Measurements from ENCODE around the gene SLC38A8.
A peak's percentile ranks its signal among the peaks of the same experiment; 100 is the strongest.

Gene SLC38A8

DNA sequence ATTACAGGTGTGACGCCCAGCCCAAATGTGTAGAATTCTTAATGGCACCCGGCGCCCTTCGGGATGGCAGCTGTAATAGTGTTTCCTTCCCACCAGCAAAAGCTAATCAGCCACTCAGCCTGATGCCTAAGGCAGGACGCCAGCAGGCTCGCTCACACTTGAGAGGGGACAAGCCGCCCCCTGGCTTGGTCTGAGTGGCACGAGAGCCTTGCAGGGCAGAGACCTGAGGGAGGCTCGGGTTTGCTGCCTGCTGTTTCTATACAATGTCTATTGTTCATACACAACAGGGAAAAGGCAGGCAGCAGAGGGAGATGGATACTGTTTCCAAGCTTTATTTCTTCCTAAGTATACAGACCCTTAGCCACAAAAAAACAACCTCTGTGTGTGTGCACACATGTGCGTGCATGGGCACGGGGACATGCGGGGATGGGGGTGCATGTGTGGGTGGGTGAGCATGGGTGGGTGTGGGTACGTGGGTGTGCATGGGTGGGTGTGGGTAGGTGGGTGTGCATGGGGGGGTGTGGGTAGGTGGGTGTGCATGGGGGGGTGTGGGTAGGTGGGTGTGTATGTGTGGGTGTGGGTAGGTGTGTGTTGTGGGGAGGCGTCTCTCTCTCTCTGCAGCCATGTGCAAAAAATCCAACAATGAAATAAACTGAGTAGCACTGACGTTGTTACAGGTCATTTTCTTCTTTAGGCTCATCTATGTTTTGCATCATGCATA lies 10.0 kb downstream of the SLC38A8 start:
- ATAC-seq (no peak), DNase-seq (no peak)

DNA sequence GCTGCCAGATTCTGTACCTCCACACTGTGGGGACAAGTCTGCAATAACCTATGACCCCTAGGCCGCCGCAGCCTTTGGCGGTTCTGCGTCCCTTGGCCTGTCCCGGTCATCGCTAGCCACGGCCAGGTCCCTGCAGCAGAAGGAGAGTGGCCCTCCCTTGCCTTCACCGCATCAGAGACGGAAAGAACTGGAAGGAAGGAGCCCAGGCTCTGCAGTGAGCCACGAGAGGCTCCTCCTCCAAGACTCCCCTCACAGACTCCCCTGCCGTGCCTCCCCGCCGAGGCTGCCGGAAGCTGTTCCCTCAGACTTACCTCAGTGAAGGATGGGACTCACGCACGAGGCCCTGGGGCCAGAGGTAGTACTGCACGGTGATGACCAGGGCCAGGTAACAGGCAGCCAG lies 11.0 kb downstream of the SLC38A8 start:
- DNase-seq (no peak), ATAC-seq (no peak)

DNA sequence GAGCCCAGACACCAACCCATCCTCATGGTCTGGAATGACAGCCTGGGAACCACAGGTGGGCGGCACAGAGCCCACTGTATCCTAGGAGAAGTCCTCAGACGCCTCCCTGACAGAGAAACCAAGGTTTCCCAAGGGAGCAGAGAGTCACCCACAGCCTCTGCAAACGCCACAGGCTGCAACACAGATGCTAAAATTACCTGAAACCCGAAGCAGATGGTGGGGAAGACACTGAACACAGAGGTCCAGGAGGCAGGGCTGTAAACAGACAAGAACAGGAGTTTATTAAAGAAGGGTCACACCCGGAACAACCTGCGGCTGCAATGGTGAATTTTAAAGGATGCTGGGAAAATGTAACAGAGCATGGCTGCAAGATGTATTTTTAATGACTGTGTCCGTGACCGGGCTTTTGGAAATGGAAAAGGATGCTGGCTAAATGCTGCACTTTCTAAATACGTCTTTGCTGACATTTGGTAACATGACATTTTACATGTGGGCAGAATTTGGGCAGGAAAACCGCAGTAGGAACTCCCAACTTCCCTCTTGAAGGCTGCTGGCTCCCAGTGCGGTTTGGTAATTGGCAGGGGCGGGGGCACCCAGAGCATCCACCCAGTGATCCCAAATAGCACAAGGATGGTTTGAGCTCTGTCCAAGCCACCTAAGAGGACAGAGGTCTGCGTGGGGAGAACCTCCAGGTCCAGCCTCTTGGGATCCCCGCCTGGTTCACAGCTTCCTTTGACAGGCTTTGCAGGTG lies 13.1 kb downstream of the SLC38A8 start:
- ATAC-seq = peak; percentile 26

DNA sequence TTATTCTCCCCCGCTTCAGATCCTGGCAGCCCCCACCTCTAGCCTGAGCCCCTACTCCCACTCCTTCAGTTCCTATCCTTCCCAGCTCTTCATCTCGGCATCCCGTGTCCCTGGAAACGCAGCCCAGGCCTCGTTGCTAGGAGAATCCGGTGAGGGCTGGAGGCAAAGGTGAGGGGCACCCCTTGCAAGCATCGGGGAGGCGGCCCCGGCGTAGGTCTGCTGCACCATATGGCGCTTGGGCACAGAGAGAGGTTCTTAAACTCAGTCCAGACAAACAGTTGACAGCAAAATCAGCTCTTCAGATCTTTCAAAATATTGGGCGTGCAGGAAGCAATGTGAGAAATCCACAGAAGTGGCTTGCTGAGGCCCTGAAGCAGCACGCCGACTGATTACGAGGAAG lies 15.0 kb downstream of the SLC38A8 start:
- DNase-seq = no peak
- no peak for ATAC-seq

More for the DNA sequence above, 13.1 kb downstream of the SLC38A8 start:
- DNase-seq = peak; percentile 49

DNA sequence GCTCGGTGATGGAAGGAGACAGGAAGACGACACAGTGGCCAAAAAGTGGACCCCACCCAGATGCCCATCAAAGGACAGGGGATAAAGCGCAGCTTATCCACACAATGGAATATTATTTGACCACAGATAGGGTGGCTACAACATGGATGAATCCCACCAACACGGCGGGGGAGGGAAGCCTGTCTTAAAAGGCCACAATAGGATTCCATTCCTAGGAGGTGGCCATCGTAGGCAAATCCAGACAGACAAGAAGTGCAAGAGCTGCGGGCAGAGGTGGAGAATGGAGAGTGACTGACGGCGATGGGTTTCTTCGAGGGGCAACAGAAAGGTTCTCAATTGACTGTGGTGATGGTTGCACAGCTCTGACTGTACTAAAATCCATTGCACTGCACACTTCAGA lies 16.0 kb downstream of the SLC38A8 start:
- ATAC-seq (no peak), DNase-seq (no peak)

DNA sequence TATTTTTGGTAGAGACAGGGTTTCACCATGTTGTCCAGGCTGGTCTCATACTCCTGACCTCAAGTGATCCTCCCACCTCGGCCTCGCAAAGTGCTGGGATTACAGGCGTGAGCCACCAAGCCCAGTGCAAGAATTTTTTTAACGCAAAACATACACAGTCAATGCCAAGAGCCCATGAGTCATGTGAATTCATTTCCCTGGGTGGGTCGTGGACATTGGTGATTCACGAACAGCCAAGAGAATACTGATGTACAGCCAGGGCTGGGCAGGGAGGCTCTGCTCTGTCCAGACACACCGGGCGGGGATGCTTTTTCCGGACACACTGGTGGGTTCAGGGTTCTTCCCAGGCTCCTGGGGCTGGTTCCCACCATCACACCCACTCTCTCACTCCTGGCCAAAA lies 17.7 kb downstream of the SLC38A8 start:
- ATAC-seq = no peak
- DNase-seq = no peak

DNA sequence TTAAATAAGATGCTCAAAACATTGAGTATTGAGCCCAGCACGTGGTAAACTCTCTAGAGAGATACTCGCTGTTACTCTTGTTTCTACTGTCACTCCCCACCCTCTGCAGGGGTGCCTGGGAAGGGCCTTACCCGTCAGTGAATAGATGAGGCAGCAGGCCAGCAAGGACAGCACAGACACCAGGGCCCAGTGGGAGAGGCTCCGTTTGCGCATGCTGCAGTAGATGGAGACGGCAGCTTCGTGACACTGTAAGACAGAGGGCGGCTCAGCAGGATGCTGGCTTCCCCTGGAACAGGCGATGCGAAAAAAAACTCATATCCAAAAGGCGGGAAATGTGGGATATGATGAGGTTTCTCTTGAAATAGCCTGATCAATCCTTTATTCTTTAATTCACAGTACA lies 20.0 kb downstream of the SLC38A8 start:
- DNase-seq = no peak
- no peak for ATAC-seq

DNA sequence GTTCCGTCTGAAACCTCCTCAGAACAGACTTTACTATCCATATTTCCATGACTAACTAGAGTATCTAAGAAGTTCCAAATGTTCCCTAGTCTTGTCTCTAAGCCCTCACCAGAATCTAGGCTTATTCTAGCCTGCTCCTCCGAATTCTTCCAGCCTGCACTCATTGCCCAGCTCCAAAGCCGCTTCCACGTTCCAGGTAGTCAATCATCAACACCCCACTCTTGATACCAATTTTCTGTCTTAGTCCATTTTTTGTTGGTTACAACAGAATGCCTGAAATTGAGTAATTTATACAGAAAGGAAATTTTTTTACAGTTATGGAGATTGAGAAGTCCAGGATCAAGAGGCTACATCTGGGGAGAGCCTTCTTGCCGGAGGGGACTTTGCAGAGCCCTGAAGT lies 21.1 kb downstream of the SLC38A8 start:
- ATAC-seq (no peak), DNase-seq (no peak)

DNA sequence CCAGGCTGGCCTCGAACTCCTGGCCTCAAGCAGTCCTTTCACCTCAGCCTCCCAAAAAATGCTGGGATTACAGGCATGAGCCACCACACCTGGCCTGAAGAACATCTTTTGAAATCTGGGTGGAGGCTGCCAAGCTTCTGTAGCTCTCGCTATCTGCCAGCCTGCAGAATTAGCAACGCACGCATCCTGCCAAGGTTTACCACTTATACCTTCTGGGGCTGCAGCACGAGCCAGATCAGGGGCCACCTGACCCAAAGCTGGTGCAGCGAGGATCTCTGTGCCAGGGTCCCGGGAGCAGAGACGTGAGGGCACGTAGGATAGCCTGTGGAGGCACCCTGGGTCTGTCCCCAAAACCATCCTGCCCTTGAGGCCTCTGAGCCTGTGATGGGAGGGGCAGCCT lies 22.2 kb downstream of the SLC38A8 start:
- ATAC-seq (no peak), DNase-seq (no peak)

DNA sequence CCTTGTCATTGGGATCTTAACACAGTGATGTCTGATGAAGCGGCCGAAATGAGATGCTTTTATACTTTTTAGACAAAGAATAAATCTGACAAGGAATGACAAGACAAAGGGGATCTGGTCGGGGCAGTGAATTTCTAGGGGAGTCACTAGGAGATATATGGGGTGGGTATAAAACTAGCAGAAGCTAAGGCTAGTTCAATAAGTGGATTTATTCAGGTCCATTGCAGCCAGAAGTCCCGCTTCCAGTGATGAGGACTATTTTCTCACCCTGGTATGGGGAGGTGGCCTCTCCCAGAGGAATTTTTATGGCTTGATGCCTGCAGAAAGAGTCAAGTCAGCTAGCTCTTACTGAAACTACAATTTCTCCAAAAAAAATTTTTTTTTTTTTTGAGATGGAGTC lies 23.9 kb downstream of the SLC38A8 start:
- DNase-seq = no peak
- no peak for ATAC-seq

DNA sequence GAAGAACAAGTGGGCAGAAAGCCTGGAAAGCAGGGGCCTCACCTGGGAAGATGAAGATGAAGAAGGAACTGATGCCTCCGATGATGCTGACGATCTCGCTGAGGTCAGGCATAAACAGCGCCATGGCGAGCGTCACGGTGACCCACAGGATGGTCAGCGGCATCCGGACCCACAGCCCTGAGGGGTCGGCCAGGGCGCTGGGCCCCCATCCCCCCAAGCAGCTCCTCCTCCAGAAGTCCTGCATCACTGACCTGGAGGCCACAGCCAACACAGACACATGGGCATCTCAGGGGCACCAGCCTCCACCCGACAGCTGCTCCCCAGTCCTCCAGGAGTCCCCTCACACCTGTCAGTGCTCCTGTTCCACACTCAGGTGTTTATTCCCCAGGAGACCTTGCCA lies 26.1 kb downstream of the SLC38A8 start:
- no peak for DNase-seq
- ATAC-seq = no peak

DNA sequence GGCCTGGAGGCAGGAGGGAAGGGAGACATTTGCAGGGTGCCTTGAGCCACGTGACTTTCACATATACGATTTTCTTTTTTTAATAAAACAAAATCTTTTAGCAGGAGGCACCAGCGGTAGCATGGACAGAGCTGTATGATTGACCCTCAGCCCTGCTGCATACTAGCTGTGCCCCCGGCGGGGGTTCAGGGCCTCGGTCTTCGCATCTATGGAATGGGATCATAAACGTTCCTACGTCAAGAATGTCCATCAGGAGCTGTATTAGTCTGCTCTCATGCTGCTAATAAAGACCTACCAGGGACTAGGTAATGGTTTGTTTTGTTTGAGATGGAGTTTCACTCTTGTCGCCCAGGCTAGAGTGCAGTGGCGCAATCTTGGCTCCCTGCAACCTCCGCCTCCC lies 27.2 kb downstream of the SLC38A8 start:
- ATAC-seq (no peak), DNase-seq (no peak)

DNA sequence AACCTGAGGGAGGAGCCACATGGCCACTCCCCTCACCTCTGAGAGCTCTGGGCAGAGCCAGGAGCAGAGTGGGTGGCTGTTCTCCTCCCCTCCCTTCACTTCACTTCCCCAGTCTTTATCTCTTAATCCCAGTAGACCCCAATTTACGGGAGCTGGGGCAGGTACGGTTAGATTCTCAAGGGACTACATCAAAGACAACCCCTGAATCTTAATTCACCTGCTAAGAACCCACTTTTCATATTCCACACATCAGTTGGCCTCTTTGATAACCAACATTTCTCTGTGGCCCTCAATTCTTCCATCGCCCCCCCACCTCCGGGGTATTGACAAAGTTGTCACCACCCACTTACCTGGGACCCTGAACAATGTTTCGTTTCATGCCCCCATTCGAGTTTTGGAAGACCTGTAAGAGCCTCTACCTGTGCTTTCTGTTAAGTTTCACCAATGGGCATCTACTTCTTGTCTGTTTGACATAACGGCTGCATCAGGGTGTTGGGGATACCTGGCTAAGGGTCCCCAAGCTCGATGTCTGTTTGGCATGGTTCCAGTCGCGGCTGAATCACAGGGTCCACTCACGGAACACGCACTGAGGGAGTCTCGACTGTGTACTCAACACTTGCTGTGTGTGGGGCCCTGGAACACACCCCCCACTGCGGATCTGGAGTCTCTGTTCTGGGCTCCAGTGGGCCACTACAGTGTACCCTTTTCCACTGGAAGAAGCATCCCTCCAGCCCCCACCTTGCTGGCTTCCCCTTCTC lies 27.8 kb downstream of the SLC38A8 start:
- ATAC-seq (no peak), DNase-seq (no peak)

DNA sequence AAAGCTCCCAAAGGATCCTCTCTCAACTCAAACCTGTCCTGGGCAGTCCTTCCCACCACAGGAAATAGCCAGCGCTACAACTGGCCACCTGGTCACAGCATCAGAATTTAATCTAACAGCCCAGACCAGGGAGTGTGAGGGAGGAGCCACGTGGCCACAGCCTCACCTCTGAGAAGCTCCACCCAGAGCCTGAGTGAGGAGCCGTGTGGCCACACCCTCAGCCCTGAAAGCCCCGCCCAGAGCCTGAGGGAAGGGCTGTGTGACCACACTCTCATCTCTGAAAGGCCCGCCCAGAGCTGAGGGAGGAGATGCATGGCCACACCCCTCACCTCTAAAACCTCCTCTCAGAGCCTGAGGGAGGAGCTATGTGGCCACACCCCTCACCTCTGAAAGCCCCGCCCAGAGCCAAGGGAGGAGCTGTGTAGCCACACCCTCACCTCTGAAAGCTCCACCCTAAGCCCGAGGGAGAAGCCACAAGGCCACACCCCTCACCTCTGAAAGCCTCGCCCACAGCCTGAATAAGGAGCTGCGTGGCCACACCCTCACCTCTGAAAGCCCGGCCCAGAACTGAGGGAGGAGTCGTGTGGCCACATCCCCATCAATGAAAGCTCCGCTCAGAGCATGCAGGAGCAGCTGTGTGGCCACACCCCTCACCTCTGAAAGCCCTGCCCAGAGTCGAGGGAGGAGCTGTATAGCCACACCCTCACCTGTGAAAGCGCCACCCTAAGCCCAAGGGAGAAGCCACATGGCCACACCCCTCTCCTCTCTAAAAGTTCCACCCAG lies 28.6 kb downstream of the SLC38A8 start:
- ATAC-seq (peak; percentile 80), DNase-seq (peak; percentile 68)

DNA sequence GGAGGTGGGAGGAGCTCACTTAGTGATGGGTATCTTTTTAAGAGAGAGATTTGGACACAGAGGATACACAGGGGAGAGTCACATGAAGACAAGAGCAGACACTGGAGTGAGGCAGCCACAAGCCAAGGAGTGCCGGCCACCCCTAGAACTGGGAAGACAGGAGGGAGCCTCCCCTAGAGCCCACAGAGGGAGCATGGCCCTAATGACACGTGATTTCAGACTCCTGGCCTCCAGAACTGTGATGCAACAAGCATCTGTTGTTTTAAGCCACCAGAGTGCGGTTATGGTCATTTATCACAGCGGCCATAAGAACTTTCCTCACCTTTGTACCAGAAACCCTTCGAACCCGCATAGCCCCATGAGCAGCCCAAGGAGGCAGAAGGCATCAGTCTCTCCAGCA lies 33.3 kb downstream of the SLC38A8 start:
- no peak for DNase-seq
- no peak for ATAC-seq

DNA sequence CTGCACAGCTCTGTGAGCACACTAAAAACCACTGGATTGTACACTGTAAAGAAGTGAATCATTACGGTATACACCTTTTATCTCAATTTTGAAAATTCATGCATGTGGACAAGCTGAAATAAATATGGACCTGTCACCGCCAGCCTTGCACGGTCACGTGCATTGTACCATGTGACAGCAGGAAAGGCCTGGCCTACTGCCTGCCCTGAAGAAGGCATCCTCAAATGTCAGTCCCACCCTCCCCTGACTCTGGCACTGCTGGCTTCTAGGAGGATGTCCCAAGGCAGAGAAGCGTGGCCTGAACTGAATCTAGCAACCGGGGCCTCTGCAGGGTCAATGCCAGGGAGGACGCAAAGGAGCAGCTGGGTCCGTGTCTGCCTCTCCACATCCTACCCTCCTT lies 34.6 kb downstream of the SLC38A8 start:
- DNase-seq = no peak

DNA sequence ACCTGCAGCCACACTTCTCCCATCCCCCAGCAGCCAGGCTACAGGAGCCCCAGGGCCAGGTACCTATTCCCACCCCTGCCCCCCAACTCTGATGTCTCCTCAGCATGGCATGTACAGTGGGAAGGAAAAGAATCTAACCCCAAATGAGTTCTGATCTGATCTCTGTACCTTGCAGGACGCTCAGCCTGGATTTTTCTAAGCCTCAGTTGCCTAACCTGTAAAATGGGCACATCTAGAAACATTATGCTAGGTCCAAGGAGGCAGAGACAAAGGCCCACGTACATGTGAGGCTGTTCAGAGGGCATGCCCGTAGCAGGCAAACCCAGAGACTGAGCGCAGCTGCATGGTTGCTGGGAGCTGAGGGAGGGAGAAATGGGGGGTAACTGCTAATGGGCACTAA lies 35.1 kb downstream of the SLC38A8 start:
- no peak for ATAC-seq
- no peak for DNase-seq

More for the DNA sequence above, 34.6 kb downstream of the SLC38A8 start:
- no peak for ATAC-seq

DNA sequence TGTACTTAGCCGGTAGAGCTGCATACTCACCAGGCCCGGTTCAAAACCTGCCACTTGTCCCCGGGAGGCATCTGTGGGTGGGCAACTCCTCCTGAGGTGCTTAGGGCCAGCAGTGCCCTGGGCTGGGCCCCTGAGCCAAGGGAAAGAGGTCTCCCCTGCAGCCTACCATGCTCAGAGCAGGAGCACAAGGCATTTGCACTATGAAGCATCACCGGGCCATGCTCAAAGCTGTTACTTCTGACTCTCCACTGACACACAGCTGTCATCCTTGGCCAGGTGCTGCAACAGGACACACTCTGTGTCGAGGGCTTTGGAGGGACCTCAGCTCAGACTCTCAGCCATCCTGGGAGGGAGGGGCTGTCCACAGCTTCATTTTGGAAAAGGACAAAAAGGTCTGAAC lies 37.2 kb downstream of the SLC38A8 start:
- DNase-seq (no peak), ATAC-seq (no peak)

DNA sequence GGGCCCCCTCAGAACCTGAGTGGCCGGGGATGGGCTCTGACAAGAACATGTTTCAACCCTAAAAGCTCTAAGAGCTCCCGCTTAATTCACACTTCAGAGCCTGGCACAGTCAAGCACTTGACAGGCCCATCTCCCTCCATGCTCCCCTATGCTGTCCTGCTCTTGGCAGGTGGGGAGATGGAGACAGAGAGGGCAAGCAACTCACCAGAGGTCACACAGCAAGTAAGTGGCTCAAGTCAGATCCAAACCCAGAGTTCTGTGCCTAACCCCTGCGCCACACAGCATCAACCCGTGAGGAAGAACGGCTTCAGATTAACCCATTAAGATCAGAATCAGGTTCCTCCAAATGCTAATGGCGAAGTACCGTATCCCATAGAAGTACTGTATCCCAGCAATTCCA lies 38.2 kb downstream of the SLC38A8 start:
- ATAC-seq (no peak), DNase-seq (no peak)

DNA sequence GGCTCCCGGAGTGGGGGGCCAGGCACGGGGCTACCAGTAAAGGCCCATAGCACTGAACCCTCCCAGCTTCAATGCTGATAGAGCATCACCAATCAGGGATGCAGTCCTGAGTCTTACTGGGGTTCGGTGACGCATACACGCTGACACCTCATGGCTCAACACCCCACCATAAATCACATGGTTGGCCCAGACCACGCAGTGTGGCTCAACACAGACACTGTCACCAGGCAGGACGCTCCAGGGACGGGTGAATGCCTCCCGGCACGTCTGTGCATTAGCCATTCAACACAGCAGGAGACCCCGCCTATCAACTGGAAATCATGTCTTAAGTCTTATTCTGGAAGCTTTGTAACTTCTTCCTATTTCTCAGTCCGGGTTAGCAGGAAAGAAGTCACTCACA lies 39.6 kb downstream of the SLC38A8 start:
- no peak for ATAC-seq

DNA sequence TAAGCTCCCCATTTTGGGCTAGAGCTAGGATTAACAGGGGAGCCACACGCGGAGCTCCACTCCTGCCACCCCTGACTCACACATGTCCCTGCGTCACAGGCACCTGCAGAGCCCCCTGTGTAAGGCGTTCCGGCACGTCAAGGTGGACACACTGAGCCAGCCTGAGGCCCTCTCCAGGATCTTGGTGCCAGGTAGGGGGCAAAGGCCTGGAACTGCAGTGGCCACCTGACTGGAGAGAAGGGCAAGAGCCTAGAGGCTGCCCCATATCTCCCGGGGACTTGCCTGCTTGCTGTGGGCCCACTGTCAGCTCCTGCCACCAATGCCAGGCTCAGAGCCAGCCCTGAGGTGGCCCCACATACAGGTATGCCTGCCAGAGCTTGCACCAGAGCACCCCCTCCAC lies 40.9 kb downstream of the SLC38A8 start:
- DNase-seq (no peak), ATAC-seq (no peak)

More for the DNA sequence above, 39.6 kb downstream of the SLC38A8 start:
- no peak for DNase-seq

DNA sequence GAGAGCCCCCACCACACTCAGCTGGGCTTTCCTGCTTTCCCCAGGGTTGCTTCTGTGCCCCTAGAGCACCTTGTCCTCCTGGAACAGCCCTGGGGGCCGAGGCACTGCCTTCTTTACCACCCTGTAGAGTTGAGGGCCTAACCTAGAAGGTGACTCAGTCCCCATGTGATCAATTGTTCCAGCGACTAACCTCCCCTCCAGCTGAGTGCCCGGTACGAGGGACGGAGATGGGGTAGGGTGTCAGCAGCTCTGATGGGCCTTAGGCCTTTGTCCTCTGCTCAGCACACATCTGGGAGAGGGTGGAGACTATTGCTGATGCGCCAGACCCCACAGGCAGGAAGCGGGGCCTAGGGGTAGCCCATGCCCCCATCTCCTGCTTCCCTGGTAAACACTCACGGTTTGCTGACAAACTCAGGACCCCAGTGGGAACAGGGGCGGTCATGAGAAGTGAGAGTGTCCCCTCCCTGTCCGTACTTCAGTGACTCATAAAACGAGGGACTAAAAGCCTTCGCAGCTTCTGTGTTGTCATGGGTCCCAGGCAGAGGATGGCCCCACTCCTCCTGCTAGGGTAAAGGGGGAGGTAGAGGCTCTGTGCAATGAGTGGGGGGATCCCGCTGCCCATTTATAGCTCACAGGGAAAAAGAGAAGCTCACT lies 41.5 kb downstream of the SLC38A8 start:
- ATAC-seq (no peak), DNase-seq (no peak)

Data from stimulated activated naive CD8-positive, alpha-beta T cell treated with anti-CD3 and anti-CD28 coated beads, Interleukin-15, Interleukin-2, amounts not matched to agents 100 U/mL and 50 U/mL, for 24 hours (primary cell).